GM23248 (cell line): ENCODE measurements around the gene RBMY1J.

Experiments used
- EZH2 ChIP-seq: fragments of 200-600 bp; sonication (generic); IDR thresholded peaks from 2 replicates; pipeline ENCODE4 v1.6.1; 2018; ENCODE audit warnings: antibody characterized with exemption, mild to moderate bottlenecking; ENCODE audit not compliant: insufficient read depth, poor library complexity, severe bottlenecking
- EZH2phosphoT487 ChIP-seq: fragments of 200-600 bp; sonication (generic); IDR thresholded peaks from 2 replicates; pipeline ENCODE4 v1.6.1; 2018; ENCODE audit warnings: antibody characterized with exemption, moderate library complexity, mild to moderate bottlenecking, low read depth; ENCODE audit not compliant: insufficient read depth

GRCh38 chrY:22370623-22371022 lies 32.6 kb upstream of the RBMY1J start:
- TF ChIP-seq EZH2phosphoT487: no peak
- no peak for TF ChIP-seq EZH2
